ENCODE results near the gene SMPD1.

GRCh38 chr11:6391537-6392134, 1.4 kb downstream of the SMPD1 start:
- TF ChIP-seq CTCF (IDR thresholded peaks at IDR 0.05) (no peak), EP300 (IDR thresholded peaks at IDR 0.05) (no peak), POLR2A (IDR thresholded peaks at IDR 0.05) (no peak)
